Measurements from ENCODE around the gene GBP7.

GBP7 gene

GRCh38 chr1:89104687-89105086 is 71.1 kb downstream of the GBP7 start:
- DNase-seq = no peak

- DNase-seq = no peak
Measured at GRCh38 chr1:89104147-89104546, 71.7 kb downstream of the GBP7 start.

DNA sequence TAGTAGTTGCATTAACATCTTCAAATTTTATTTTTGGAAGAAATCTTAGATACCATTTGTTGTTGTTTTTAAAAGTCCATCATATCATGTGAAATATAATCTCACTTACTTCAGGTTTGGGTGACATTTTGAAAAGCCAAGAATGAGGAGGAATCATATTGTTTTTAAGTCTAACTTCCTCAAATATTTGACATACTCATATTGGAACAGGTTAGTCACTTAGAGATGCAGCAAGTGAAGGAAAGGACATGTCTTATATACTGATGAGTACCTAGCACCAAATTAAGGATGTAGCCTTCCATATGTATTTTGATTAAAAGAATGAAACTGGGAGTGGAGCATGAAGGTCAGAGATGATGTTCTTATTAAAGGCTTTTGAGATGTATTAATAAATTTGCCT is 73.8 kb downstream of the GBP7 start:
- DNase-seq = no peak

DNA sequence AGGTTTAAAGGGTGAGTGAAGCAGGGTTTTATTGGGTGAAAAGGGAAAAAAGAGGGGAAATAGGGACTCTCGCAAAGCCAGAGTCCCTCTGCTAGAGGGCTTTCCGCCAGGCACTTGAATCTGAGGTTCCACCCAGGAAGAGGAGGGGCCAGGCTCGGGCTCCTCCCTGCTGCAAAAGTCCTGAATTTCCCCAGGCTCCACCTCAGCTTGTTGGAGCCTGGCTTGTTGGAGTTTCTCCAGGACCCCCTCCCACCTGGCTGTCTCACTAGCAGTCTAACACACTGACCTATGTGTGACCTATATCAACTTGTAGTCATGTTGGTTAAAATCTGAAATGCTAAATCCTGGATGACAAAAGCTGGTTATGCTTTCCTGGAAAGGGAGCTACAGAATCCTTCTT is 75.4 kb downstream of the GBP7 start:
- no peak for DNase-seq

DNA sequence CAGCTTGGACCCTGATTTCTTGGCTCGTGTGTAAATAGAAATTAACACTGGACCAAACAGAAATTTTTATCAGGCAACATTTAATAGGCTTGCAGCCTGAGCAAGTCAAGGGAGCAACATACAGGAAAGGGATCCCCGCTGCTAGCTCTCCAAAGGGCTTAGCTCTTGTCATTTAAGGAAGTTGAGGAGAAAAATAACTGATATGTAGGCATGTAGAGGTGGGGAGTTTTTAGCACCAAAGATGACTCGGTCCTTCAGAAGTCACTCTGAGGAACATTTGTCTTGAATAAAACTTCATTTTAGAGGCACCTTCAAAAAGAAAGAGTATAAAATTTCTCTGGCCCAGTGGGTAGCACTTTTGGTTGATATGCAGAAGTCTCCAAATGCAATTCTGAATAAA is 76.9 kb downstream of the GBP7 start:
- no peak for DNase-seq

- no peak for DNase-seq
Measured at GRCh38 chr1:89095737-89096136, 80.1 kb downstream of the GBP7 start.

GRCh38 chr1:89089962-89090361 is 85.8 kb downstream of the GBP7 start:
- no peak for DNase-seq

DNA sequence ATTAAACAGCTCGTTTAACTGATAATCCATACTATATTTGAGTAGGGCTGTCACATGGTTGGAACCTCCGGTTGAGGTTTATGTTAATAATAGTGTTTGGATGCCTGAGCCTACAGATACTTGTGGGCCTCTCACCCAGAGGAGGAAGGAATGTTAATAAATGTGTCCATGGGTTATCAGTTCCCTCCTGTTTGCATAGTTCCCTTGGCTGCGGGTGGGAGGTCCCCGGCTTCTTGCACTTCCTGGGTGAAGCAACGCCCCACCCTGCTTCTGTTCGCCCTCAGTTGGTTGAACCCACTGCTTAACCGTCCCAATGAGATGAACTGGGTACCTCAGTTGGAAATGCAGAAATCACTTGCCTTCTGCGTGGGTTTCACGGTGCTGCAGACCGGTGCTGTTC is 87.2 kb downstream of the GBP7 start:
- no peak for DNase-seq

- no peak for DNase-seq
Measured at GRCh38 chr1:89087241-89087640, 88.6 kb downstream of the GBP7 start.

- DNase-seq = peak; percentile 57
Measured at GRCh38 chr1:89085781-89086180, 90.0 kb downstream of the GBP7 start.
